WTC11 (cell line): ENCODE results near the gene PTP4A1.

Experiments
- CTCF ChIP-seq: fragments of 200-600 bp; IDR thresholded peaks from 2 replicates; pipeline ENCODE4 v1.8.0; 2022; ENCODE audit warnings: antibody characterized with exemption
- FOXJ3 ChIP-seq: sonication (generic); formaldehyde crosslinking; IDR thresholded peaks from 2 replicates; pipeline ENCODE4 v1.9.0; 2021; ENCODE audit warnings: missing genetic modification reagents, mild to moderate bottlenecking, borderline replicate concordance

- no peak for TF ChIP-seq CTCF
- TF ChIP-seq FOXJ3 (CRISPR knock-in tag), result no peak
Measured at GRCh38 chr6:63609231-63609630, 37.0 kb downstream of the PTP4A1 start.
